Measurements from ENCODE around the gene ASB7.
A peak's percentile ranks its signal among the peaks of the same experiment; 100 is the strongest.

Gene ASB7

GRCh38 chr15:100615801-100616200 is 13.4 kb downstream of the ASB7 start:
- CTCF ChIA-PET: no interaction called here
- POLR2A ChIA-PET: no interaction called here
- TF ChIP-seq L3MBTL2 (conservative IDR thresholded peaks at IDR 0.05): no peak
- TF ChIP-seq ELF4 (IDR thresholded peaks at IDR 0.05): no peak
- no peak for TF ChIP-seq TARDBP (IDR thresholded peaks at IDR 0.05)
- TF ChIP-seq NFRKB (IDR thresholded peaks at IDR 0.05): no peak
- TF ChIP-seq FOXK2 (IDR thresholded peaks at IDR 0.05): no peak
- TF ChIP-seq BHLHE40 (IDR thresholded peaks at IDR 0.05; ENCODE audit: borderline replicate concordance): no peak
- no peak for TF ChIP-seq CTBP1 (IDR thresholded peaks at IDR 0.05; ENCODE audit: borderline replicate concordance)
- TF ChIP-seq FOXA1 (IDR thresholded peaks at IDR 0.05): no peak
- no peak for TF ChIP-seq HDGF (IDR thresholded peaks at IDR 0.05; ENCODE audit: borderline replicate concordance)
- no peak for TF ChIP-seq LEF1 (IDR thresholded peaks at IDR 0.05; ENCODE audit: borderline replicate concordance)
- no peak for TF ChIP-seq PKNOX1 (IDR thresholded peaks at IDR 0.05)
- TF ChIP-seq SUZ12 (IDR thresholded peaks at IDR 0.05): no peak
- no peak for TF ChIP-seq ARNT (IDR thresholded peaks at IDR 0.05)
- no peak for TF ChIP-seq SP1 (IDR thresholded peaks at IDR 0.05)
- TF ChIP-seq ZNF384 (IDR thresholded peaks at IDR 0.05): no peak
- TF ChIP-seq FOXM1 (IDR thresholded peaks at IDR 0.05; ENCODE audit: borderline replicate concordance): no peak
- DNase-seq (ENCODE audit: extremely low spot score): no peak

GRCh38 chr15:100616700-100617099 is 14.3 kb downstream of the ASB7 start:
- CTCF ChIA-PET: interaction anchor here (1.4 kb wide), 1 partner anchor 392 kb away, joined by 5 read pairs; no protein-coding TSS in a partner anchor
- no peak for DNase-seq (ENCODE audit: extremely low spot score)
- TF ChIP-seq PKNOX1 (IDR thresholded peaks at IDR 0.05): no peak
- no peak for TF ChIP-seq ELF4 (IDR thresholded peaks at IDR 0.05)
- TF ChIP-seq SP1 (IDR thresholded peaks at IDR 0.05): no peak
- TF ChIP-seq ZNF384 (IDR thresholded peaks at IDR 0.05): no peak
- TF ChIP-seq FOXA1 (IDR thresholded peaks at IDR 0.05): no peak
- no peak for TF ChIP-seq L3MBTL2 (conservative IDR thresholded peaks at IDR 0.05)
- TF ChIP-seq HDGF (IDR thresholded peaks at IDR 0.05; ENCODE audit: borderline replicate concordance): no peak
- TF ChIP-seq FOXK2 (IDR thresholded peaks at IDR 0.05): no peak
- TF ChIP-seq BHLHE40 (IDR thresholded peaks at IDR 0.05; ENCODE audit: borderline replicate concordance): no peak
- TF ChIP-seq CTBP1 (IDR thresholded peaks at IDR 0.05; ENCODE audit: borderline replicate concordance): no peak
- POLR2A ChIA-PET: no interaction called here

- ChIA-PET POLR2A (no interaction called here), CTCF (no interaction called here)
- TF ChIP-seq HDGF (IDR thresholded peaks at IDR 0.05; ENCODE audit: borderline replicate concordance) (no peak), FOXM1 (IDR thresholded peaks at IDR 0.05; ENCODE audit: borderline replicate concordance) (no peak), TARDBP (IDR thresholded peaks at IDR 0.05) (no peak), SUZ12 (IDR thresholded peaks at IDR 0.05) (no peak), ELF4 (IDR thresholded peaks at IDR 0.05) (no peak), FOXK2 (IDR thresholded peaks at IDR 0.05) (no peak), NFRKB (IDR thresholded peaks at IDR 0.05) (no peak), L3MBTL2 (conservative IDR thresholded peaks at IDR 0.05) (no peak), PKNOX1 (IDR thresholded peaks at IDR 0.05) (no peak), ARNT (IDR thresholded peaks at IDR 0.05) (no peak), SP1 (IDR thresholded peaks at IDR 0.05) (no peak), CTBP1 (IDR thresholded peaks at IDR 0.05; ENCODE audit: borderline replicate concordance) (no peak), BHLHE40 (IDR thresholded peaks at IDR 0.05; ENCODE audit: borderline replicate concordance) (no peak), ZNF384 (IDR thresholded peaks at IDR 0.05) (no peak), FOXA1 (IDR thresholded peaks at IDR 0.05) (no peak), LEF1 (IDR thresholded peaks at IDR 0.05; ENCODE audit: borderline replicate concordance) (no peak)
- DNase-seq (ENCODE audit: extremely low spot score): no peak
Measured at GRCh38 chr15:100623301-100623700, 20.9 kb downstream of the ASB7 start.

- ChIA-PET POLR2A (no interaction called here), CTCF (interaction anchor here (0.6 to 1.5 kb wide), 2 partner anchors 380 to 508 kb away, joined by 3 to 9 read pairs; no protein-coding TSS in a partner anchor)
- TF ChIP-seq L3MBTL2 (conservative IDR thresholded peaks at IDR 0.05) (no peak), FOXA1 (IDR thresholded peaks at IDR 0.05) (no peak), ARNT (IDR thresholded peaks at IDR 0.05) (no peak), SUZ12 (IDR thresholded peaks at IDR 0.05) (no peak), PKNOX1 (IDR thresholded peaks at IDR 0.05) (no peak), ELF4 (IDR thresholded peaks at IDR 0.05) (no peak)
- DNase-seq (ENCODE audit: extremely low spot score): peak; percentile 77
Measured at GRCh38 chr15:100627789-100628395, 25.5 kb downstream of the ASB7 start.

GRCh38 chr15:100628746-100629145 is 26.4 kb downstream of the ASB7 start:
- POLR2A ChIA-PET: no interaction called here
- no peak for DNase-seq (ENCODE audit: extremely low spot score)

More at GRCh38 chr15:100628746-100629145, 26.4 kb downstream of the ASB7 start:
- CTCF ChIA-PET: no interaction called here
- no peak for TF ChIP-seq ZNF384 (IDR thresholded peaks at IDR 0.05)
- no peak for TF ChIP-seq CTBP1 (IDR thresholded peaks at IDR 0.05; ENCODE audit: borderline replicate concordance)
- TF ChIP-seq NFRKB (IDR thresholded peaks at IDR 0.05): no peak
- no peak for TF ChIP-seq SP1 (IDR thresholded peaks at IDR 0.05)
- TF ChIP-seq PKNOX1 (IDR thresholded peaks at IDR 0.05): no peak
- no peak for TF ChIP-seq HDGF (IDR thresholded peaks at IDR 0.05; ENCODE audit: borderline replicate concordance)
- TF ChIP-seq L3MBTL2 (conservative IDR thresholded peaks at IDR 0.05): no peak
- TF ChIP-seq FOXM1 (IDR thresholded peaks at IDR 0.05; ENCODE audit: borderline replicate concordance): no peak
- TF ChIP-seq TARDBP (IDR thresholded peaks at IDR 0.05): no peak
- TF ChIP-seq ARNT (IDR thresholded peaks at IDR 0.05): no peak
- TF ChIP-seq SUZ12 (IDR thresholded peaks at IDR 0.05): no peak
- TF ChIP-seq FOXK2 (IDR thresholded peaks at IDR 0.05): no peak
- TF ChIP-seq BHLHE40 (IDR thresholded peaks at IDR 0.05; ENCODE audit: borderline replicate concordance): no peak
